Activated naive CD4-positive, alpha-beta T cell (primary cell): ENCODE measurements around the gene MOB1A.
"Not testable (repeated sequence)": the region's sequence is repeated elsewhere in the genome, so short reads cannot be mapped to it uniquely, and the experiment has no call there.

ENCODE experiments used
- DNase-seq, 4 experiments: peaks; one replicate each; lab custom pipeline; 2025; lab: John Stamatoyannopoulos, UW

The MOB1A gene

DNA sequence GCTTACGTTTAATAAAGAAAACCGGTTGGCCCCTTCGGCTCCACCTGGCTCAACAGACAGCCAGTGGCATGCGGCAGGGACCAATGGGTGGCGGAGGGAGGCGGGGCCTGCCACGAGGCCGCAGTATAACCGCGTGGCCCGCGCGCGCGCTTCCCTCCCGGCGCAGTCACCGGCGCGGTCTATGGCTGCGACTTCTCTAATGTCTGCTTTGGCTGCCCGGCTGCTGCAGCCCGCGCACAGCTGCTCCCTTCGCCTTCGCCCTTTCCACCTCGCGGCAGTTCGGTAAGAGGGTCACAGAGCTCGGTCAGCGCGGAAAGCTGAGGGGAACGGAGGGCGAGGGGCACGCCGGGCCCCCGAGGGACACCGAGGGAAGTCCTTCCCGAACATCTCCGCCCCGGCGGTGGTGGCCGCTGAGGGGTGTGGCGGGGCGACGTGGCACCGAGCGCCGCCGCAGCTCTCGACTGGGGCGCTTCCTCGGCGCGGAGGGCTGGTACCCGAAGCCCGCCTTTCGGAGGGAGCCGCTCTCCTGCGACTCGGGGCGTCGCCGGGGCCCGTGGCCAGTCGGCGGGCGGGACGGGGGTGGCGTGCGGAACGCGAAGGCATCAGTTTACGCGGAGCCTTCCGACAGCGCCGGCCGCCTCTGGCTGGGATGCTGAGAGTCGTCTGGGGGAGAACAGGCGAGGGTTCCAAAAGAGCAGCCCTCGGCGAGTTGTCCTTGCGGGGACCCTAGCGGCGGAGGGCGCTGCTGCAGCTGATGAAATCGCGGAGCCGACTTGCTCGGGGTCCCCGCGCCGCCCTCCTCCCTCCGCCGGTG is 20.0 kb upstream of the MOB1A start, which contains the start of gene MTHFD2:
Gene MTHFD2, plus strand, starts transcription at position 155 of the 814 bp plus-strand sequence. Its CDS starts 27 bp downstream, at position 182.
- peak; percentile 77 to 85 (median 82) for DNase-seq

DNA sequence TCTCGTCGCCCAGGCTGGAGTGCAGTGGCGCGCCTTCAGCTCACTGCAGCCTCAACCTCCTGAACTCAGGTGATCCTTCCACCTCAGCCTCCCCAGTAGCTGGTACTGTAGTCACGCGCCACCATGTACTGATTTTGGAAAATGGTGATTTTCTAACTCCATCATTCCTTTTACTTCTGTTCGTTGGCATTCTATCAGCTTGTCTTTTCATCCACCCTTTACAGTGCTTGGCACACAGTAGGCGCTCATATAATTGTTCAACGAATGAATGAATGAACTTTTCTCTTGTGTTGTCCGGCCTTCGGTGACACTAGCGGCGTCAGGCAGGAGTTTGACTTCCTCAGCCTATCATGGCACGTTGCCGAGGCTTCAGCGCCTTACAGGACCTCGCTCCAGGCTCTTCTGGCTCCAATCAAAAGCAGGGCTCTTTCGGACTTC is 19.4 kb upstream of the MOB1A start:
- DNase-seq = no peak

DNA sequence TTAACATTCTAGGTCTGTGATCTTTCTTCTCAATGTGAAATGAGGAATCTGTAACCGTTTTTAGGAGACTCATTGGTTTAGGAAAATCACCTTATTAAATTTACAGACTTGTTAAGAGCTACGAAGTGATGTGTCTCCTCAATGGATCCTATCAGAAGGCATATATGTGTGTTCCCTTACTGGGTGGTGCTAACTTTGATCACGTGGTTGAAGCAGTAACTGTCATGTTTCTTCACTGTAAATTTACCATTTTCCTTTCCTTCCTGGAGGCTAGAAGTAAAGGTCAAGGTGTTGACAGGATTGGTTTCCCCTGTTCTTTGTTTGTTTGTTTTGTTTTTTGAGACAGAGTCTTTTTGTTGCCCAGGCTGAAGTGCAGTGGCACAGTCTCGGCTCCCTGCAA is 18.4 kb upstream of the MOB1A start:
- DNase-seq = no peak

- DNase-seq = no peak
Observed at GRCh38 chr2:74194799-74195198, 16.1 kb upstream of the MOB1A start.

DNA sequence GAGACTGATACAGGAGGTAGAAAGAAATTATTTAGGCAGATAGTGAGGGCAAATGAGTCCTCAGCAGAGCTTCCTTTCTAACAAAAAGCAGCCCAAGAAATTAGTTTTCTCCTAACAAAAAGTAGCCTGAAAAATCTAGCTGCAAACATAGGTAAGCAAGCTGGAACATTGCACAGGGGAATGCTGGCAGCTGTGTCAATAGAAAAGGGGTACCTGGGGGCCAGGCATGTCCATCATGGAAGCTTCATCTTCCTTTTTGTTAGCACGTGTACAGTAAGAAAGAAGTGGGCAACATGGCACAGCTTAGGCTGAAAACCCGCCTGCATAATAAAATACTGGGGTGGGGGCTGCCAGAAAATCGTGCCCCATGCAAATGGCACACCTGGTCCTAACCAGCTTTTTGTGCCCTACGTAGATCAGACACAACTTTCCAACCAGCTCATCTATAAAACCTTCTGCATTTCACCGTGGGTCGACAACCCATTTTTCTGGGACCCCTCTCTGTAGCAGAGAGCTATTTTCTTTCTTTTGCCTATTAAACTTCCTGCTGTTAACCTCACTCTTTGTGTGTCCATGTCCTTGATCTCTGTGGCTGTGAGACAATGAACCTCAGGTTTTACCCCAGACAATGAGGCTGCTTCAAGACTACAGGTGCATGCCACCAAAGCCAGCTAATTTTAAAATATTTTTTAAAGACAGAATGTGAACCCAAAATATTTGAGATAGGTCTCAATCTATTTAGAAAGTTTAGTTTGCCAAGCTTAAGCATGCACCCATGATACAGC is 13.1 kb upstream of the MOB1A start:
- DNase-seq = no peak

- DNase-seq = no peak
Observed at GRCh38 chr2:74188696-74189095, 10.0 kb upstream of the MOB1A start.

- no peak for DNase-seq
Observed at GRCh38 chr2:74188018-74188601, 9.4 kb upstream of the MOB1A start.

GRCh38 chr2:74186706-74187105 is 8.0 kb upstream of the MOB1A start:
- not testable (repeated sequence) for DNase-seq

DNA sequence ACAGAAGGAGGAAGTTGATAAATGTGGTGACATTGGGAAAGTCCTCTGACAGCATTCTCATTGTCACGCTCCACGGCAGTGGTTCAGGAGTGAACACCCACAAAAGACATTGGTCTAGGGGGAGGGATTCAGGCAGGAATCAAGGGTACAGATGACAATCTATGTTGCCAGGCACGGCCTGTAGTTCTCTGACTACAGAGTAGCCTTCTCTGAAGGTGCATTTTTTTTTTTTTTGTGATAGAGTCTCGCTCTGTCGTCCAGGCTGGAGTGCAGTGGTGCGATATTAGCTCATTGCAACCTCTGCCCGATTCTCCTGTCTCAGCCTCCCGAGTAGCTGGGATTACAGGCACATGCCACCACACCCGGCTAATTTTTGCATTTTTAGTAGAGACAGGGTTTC is 7.4 kb upstream of the MOB1A start:
- DNase-seq = no peak

DNA sequence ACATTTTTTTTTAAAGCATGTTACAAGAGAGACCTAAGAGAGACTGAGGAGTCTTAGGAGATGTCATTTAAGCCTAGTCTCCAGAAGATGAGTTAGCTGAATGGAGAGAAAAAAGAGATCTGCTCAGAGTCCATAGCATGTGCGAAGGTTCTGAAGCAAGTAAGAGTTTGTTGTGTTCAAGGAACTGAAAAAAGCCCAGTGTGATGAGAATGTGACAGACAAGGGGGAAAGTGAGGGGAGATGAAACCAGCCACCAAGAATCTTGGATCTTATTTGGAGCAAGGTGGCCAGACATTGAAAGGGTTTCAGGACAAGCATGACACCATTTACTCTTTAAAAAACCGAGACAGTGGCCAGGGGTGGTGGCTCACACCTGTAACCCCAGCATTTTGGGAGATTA is 5.2 kb upstream of the MOB1A start:
- DNase-seq = no peak

DNA sequence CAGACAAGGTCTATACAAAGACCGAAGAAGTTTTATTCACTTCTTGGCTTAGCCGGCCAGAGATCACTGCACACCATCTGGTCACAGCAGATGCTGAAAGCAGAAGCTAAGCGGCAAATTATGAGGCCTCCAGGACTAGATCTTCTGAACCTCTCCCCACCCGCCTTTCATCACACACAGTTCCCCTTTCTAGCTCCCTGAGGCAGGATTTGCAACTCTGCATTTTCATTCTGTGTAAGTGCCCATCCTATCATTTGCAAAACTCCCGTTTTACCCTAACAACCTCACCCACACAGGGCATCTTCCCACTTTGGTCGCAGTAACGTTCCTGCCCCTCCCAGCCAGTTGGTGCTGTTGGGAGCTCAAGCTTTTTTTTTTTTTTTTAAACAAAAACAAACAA is 3.1 kb upstream of the MOB1A start:
- DNase-seq = no peak

GRCh38 chr2:74179063-74179865 is 585 bp upstream of the MOB1A start:
- DNase-seq = no peak

GRCh38 chr2:74177696-74178095 is 983 bp downstream of the MOB1A start:
- DNase-seq = no peak

DNA sequence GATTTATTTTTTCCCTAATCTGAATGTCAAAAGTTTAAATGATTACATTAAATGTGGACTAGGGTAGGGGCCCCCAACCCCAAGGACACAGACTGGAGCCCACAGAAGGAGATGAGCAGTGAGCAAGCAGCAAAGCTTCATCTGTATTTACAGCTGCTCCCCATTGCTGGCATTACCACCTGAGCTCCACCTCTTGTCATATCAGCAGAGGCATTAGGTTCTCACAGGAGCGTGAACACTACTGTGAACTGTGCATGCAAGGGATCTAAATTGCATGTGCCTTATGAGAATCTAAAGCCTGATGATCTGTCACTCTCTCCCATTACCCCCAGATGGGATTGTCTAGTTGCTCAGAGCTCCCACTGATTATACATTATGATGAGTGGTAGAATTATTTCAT is 3.8 kb downstream of the MOB1A start:
- DNase-seq = no peak

DNA sequence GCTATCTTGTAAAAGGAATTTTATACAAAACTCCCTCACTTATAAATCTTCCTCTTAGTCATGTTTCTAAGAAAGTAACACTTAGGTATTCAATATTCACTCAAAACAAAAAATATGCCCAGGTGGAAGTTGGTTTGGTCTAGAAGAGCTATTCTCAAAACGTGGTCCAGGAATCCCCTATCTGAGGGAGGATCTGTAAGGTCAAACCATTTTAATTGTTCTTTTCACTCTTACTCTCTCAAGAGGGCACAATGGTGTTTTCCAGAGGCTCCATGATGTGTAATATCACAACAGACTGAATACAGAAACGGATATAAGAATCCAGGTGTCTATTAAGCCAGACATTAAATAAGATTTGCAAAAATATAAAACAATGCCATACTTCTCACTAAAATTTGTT is 9.9 kb downstream of the MOB1A start:
- DNase-seq = no peak

GRCh38 chr2:74164761-74165160 is 13.9 kb downstream of the MOB1A start:
- DNase-seq = no peak

- no peak for DNase-seq
Observed at GRCh38 chr2:74162951-74163350, 15.7 kb downstream of the MOB1A start.

- DNase-seq = no peak
Observed at GRCh38 chr2:74155830-74156229, 22.8 kb downstream of the MOB1A start.

DNA sequence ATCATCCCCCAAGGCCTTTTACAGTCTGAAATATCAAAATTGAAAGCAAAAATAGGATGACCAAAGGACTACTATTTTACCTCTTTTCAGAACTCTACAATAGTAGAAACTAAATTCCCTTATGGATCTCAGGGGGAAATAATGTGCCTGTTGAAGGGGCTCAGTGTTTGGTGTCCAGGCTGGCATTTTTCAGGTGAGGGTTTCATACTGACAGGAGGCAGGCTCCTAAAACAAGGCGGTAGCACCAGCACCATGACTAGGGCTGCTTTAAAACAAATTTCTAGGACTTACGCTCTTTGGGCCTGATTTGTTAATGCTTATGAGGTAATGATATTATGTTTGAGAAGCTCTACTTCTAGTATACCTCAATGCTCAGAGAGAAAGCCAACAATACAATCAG is 25.7 kb downstream of the MOB1A start:
- no peak for DNase-seq

DNA sequence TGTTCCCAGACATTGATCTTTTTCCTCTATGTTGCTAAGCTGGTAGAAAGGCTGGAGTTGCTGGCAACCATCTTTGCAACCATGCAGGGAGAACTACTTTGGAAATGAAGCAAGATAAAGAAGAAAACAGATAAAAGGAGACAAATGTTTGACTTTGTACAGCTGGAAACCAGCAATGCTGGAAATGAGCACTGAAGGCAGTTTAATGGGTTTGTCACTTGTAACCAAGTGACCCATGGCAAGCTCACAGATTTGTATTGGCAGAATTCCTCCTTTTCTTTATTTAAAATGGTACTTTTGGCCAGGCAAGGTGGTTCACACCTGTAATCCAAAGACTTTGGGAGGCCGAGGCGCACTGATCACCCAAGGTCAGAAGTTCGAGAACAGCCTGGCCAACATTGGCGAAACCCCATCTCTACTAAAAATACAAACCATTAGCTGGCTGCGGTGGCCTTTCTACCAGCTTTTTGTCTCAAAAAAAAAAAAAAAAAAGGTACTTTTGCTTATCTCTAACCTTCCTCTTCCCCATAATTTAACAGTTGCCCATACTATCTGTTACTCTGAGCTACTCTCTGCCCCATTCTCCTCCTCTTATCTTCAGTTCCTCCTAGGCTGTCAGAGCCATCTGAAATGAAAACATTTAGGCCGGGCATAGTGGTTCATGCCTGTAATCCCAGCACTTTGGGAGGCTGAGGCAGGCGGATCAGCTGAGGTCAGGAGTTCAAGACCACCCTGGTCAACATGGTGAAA is 28.9 kb downstream of the MOB1A start:
- no peak for DNase-seq

- DNase-seq = no peak
Observed at GRCh38 chr2:74149247-74149525, 29.5 kb downstream of the MOB1A start.
